Gastroesophageal sphincter (tissue), 3 donors: Measurements from ENCODE around the gene ERMP1.

ENCODE experiments used
- POLR2A ChIP-seq, 2 donors: fragments of 450-650 bp; IDR thresholded peaks; one replicate each; pipeline ENCODE4 v1.6.1; 2017; ENCODE audit warnings: antibody characterized with exemption in 2 of 2, mild to moderate bottlenecking in 2 of 2, moderate library complexity in 1 of 2
- POLR2AphosphoS5 ChIP-seq: sonication (generic); formaldehyde crosslinking; IDR thresholded peaks from one replicate; pipeline ENCODE4 v1.6.1; 2017; ENCODE audit warnings: antibody characterized with exemption
- TF ChIP-seq, protein P1 (sequence below), 4 experiments: fragments of 200-600 bp in 2 of 4; fragments of 450-650 bp in 2 of 4; sonication (generic) in 1 of 4; IDR thresholded peaks; one replicate each; pipeline ENCODE4 v1.5.1; 2017 to 2019; ENCODE audit warnings: antibody characterized with exemption in 4 of 4, mild to moderate bottlenecking in 2 of 4, moderate library complexity in 2 of 4

DNA sequence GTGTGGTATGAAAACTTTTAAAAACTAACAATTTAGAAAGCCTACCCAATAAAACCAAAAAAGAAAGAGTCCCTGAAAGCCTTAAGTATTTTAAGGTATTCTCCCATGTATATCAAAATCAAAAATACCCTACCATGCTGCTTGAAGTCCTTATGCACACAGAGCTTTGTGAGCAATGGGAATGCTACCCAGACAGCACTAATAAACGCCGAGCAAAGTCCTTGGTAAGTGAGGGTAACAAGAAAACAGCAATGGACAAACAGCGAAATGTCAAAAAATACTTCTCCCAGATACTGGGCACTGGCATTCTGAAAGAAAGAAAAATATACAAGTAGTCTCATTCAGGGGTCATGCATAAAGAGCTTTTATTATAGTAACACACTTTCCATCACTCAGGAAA is 27.4 kb downstream of the ERMP1 start:
- TF ChIP-seq, protein P1, sequence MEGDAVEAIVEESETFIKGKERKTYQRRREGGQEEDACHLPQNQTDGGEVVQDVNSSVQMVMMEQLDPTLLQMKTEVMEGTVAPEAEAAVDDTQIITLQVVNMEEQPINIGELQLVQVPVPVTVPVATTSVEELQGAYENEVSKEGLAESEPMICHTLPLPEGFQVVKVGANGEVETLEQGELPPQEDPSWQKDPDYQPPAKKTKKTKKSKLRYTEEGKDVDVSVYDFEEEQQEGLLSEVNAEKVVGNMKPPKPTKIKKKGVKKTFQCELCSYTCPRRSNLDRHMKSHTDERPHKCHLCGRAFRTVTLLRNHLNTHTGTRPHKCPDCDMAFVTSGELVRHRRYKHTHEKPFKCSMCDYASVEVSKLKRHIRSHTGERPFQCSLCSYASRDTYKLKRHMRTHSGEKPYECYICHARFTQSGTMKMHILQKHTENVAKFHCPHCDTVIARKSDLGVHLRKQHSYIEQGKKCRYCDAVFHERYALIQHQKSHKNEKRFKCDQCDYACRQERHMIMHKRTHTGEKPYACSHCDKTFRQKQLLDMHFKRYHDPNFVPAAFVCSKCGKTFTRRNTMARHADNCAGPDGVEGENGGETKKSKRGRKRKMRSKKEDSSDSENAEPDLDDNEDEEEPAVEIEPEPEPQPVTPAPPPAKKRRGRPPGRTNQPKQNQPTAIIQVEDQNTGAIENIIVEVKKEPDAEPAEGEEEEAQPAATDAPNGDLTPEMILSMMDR (IDR thresholded peaks at IDR 0.05) = no peak
- TF ChIP-seq POLR2A (IDR thresholded peaks at IDR 0.05) = no peak
- no peak for TF ChIP-seq POLR2AphosphoS5
